ENCODE measurements around the gene MRPL36.

DNA sequence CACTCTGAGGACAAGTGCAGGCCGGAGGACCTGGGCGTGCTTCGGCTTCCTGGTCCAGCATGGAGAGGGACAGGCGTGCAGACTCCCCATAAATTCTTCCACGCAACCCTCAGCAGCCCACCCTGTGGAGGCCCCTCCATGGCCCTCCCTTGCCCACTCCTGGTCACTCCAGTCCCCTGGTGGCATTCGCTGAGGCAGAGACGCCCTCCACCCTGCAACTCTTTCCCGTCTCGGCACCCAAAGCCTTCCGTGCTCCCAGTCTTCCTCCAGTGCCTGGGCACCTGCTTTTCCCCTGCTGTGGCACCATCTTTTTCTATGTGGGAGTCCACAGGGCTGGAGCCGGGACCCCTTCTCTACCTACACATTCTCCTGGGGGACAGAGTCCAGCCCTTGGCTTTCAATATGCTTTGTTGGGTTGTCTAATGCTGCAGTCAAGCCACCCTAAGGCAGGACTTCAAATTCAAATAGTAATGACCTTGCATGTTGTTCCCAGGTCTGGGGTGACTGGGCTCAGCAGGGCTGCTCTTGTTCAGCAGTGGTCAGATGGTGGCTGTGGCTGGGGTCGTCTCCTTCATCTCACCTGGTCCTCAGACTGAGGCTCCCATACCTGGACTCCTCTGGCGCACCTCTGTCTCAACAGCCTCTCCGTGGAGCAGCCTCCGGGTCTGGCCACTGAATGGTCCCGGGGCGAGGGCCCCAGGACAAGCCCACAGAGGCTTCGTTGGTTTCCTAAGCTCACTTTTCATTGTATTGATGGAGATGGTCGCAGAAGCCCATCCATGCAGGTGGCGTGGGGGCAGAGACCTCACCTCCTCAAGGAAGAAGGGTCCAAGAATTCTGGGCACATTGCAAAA, 15.2 kb downstream of the MRPL36 start:
- TF ChIP-seq, protein P1, sequence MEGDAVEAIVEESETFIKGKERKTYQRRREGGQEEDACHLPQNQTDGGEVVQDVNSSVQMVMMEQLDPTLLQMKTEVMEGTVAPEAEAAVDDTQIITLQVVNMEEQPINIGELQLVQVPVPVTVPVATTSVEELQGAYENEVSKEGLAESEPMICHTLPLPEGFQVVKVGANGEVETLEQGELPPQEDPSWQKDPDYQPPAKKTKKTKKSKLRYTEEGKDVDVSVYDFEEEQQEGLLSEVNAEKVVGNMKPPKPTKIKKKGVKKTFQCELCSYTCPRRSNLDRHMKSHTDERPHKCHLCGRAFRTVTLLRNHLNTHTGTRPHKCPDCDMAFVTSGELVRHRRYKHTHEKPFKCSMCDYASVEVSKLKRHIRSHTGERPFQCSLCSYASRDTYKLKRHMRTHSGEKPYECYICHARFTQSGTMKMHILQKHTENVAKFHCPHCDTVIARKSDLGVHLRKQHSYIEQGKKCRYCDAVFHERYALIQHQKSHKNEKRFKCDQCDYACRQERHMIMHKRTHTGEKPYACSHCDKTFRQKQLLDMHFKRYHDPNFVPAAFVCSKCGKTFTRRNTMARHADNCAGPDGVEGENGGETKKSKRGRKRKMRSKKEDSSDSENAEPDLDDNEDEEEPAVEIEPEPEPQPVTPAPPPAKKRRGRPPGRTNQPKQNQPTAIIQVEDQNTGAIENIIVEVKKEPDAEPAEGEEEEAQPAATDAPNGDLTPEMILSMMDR (IDR thresholded peaks at IDR 0.05; ENCODE audit: extremely low read depth in 1 of 2, insufficient read depth in 1 of 2, low read depth in 1 of 2, low read length in 2 of 2) = no peak
- TF ChIP-seq, protein P2, sequence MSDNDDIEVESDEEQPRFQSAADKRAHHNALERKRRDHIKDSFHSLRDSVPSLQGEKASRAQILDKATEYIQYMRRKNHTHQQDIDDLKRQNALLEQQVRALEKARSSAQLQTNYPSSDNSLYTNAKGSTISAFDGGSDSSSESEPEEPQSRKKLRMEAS (IDR thresholded peaks at IDR 0.05; ENCODE audit: insufficient read depth, insufficient read length) = no peak
- no peak for TF ChIP-seq POLR2A (IDR thresholded peaks at IDR 0.05; ENCODE audit: low read depth, low read length)

Data from endothelial cell of umbilical vein (primary cell).